ENCODE data around the gene C16orf89.

DNA sequence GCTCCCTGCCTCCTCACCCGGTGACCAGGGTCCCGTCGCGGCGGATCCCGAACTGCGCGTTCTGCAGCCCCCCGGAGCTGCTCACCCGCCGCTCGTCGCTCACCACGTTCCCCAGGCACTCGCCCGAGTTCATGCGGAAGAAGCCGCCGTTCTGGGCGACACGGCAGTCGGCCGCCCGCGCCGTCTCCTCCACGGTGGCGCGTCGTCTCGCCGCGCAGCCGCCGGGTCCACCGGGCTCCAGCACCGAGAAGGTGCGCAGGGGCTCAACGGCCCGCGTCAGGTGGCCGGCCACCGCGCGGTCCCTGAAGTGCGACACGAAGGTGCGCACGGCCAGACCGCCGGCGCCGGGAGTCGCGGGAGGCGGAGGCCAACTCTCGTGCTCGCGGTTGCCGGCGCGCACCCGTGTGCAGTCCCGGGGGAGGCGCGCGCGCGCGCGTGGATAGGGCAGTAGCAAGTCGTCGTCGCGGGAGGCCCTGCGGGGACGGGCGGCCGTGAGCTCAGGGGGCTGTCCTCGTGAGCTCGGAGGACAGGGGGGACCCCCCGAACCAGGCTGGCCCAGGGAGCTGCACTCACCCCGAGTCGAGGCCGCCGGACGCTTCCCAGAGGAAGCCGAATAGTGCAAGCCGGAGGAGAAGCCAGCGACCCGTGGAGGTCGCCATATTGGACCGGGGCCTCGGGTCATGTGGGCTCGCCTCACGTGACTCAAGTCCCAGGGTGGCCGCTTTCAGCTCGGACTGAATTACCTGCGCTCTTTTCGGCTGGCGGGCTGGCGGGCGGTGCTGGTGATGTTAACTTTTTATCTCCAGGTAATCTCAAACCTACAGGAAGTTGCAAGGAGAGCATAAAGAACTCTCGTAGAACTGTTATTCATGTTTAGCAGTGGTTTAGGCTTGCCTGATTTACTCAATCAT lies 32.2 kb downstream of the C16orf89 start, which contains the start of gene NAGPA:
- TF ChIP-seq, protein P1, sequence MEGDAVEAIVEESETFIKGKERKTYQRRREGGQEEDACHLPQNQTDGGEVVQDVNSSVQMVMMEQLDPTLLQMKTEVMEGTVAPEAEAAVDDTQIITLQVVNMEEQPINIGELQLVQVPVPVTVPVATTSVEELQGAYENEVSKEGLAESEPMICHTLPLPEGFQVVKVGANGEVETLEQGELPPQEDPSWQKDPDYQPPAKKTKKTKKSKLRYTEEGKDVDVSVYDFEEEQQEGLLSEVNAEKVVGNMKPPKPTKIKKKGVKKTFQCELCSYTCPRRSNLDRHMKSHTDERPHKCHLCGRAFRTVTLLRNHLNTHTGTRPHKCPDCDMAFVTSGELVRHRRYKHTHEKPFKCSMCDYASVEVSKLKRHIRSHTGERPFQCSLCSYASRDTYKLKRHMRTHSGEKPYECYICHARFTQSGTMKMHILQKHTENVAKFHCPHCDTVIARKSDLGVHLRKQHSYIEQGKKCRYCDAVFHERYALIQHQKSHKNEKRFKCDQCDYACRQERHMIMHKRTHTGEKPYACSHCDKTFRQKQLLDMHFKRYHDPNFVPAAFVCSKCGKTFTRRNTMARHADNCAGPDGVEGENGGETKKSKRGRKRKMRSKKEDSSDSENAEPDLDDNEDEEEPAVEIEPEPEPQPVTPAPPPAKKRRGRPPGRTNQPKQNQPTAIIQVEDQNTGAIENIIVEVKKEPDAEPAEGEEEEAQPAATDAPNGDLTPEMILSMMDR (IDR thresholded peaks at IDR 0.05) = no peak
- no peak for TF ChIP-seq ZNF121 (CRISPR knock-in tag; IDR thresholded peaks at IDR 0.05)
- peak; percentile 24; the same call in 1 of the 2 replicates for TF ChIP-seq ESRRA (CRISPR knock-in tag; IDR thresholded peaks at IDR 0.05; ENCODE audit: borderline replicate concordance)
- TF ChIP-seq, protein P2, sequence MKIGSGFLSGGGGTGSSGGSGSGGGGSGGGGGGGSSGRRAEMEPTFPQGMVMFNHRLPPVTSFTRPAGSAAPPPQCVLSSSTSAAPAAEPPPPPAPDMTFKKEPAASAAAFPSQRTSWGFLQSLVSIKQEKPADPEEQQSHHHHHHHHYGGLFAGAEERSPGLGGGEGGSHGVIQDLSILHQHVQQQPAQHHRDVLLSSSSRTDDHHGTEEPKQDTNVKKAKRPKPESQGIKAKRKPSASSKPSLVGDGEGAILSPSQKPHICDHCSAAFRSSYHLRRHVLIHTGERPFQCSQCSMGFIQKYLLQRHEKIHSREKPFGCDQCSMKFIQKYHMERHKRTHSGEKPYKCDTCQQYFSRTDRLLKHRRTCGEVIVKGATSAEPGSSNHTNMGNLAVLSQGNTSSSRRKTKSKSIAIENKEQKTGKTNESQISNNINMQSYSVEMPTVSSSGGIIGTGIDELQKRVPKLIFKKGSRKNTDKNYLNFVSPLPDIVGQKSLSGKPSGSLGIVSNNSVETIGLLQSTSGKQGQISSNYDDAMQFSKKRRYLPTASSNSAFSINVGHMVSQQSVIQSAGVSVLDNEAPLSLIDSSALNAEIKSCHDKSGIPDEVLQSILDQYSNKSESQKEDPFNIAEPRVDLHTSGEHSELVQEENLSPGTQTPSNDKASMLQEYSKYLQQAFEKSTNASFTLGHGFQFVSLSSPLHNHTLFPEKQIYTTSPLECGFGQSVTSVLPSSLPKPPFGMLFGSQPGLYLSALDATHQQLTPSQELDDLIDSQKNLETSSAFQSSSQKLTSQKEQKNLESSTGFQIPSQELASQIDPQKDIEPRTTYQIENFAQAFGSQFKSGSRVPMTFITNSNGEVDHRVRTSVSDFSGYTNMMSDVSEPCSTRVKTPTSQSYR (CRISPR knock-in tag; IDR thresholded peaks at IDR 0.05) = no peak
- TF ChIP-seq ZSCAN18 (CRISPR knock-in tag; IDR thresholded peaks at IDR 0.05) = no peak
- peak; percentile 53; the same call in 1 of the 2 replicates for TF ChIP-seq ETV6 (CRISPR knock-in tag; IDR thresholded peaks at IDR 0.05)
- TF ChIP-seq ATF2 (CRISPR knock-in tag; IDR thresholded peaks at IDR 0.05; ENCODE audit: borderline replicate concordance, low read depth) = no peak
- peak; percentile 86; the same call in 1 of the 2 replicates for TF ChIP-seq FOXK1 (CRISPR knock-in tag; IDR thresholded peaks at IDR 0.05)
- no peak for TF ChIP-seq ERG (CRISPR knock-in tag; IDR thresholded peaks at IDR 0.05)

All from WTC11 (cell line).